Measurements from ENCODE around the gene PARP9. TPM values are rescaled to one million over a fixed set of nuclear protein-coding genes. Genes with fewer than 3 reads are reported as not detected.
"Not testable (repeated sequence)": the region's sequence is repeated elsewhere in the genome, so short reads cannot be mapped to it uniquely, and the experiment has no call there.

PARP9 gene
- total RNA-seq, 1 donor from 2014 or later, result 4.5 TPM

GRCh38 chr3:122515020-122515468, 49.1 kb downstream of the PARP9 start:
- TF ChIP-seq, protein P1, sequence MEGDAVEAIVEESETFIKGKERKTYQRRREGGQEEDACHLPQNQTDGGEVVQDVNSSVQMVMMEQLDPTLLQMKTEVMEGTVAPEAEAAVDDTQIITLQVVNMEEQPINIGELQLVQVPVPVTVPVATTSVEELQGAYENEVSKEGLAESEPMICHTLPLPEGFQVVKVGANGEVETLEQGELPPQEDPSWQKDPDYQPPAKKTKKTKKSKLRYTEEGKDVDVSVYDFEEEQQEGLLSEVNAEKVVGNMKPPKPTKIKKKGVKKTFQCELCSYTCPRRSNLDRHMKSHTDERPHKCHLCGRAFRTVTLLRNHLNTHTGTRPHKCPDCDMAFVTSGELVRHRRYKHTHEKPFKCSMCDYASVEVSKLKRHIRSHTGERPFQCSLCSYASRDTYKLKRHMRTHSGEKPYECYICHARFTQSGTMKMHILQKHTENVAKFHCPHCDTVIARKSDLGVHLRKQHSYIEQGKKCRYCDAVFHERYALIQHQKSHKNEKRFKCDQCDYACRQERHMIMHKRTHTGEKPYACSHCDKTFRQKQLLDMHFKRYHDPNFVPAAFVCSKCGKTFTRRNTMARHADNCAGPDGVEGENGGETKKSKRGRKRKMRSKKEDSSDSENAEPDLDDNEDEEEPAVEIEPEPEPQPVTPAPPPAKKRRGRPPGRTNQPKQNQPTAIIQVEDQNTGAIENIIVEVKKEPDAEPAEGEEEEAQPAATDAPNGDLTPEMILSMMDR (IDR thresholded peaks at IDR 0.05; ENCODE audit: insufficient read depth, low read length, severe bottlenecking), result no peak
- no peak for DNase-seq (ENCODE audit: low read depth)
- Histone ChIP-seq H3K36me3 (ENCODE audit: control insufficient read depth, insufficient read depth, low read length) (no peaks in the 10 kb centered on the region), H3K27me3 (ENCODE audit: control insufficient read depth, insufficient read depth, low read length) (no peaks in the 10 kb centered on the region), H3K4me3 (ENCODE audit: low read depth, low read length) (peak overlapping the region; percentile 91)
- no peak for FAIRE-seq

DNA sequence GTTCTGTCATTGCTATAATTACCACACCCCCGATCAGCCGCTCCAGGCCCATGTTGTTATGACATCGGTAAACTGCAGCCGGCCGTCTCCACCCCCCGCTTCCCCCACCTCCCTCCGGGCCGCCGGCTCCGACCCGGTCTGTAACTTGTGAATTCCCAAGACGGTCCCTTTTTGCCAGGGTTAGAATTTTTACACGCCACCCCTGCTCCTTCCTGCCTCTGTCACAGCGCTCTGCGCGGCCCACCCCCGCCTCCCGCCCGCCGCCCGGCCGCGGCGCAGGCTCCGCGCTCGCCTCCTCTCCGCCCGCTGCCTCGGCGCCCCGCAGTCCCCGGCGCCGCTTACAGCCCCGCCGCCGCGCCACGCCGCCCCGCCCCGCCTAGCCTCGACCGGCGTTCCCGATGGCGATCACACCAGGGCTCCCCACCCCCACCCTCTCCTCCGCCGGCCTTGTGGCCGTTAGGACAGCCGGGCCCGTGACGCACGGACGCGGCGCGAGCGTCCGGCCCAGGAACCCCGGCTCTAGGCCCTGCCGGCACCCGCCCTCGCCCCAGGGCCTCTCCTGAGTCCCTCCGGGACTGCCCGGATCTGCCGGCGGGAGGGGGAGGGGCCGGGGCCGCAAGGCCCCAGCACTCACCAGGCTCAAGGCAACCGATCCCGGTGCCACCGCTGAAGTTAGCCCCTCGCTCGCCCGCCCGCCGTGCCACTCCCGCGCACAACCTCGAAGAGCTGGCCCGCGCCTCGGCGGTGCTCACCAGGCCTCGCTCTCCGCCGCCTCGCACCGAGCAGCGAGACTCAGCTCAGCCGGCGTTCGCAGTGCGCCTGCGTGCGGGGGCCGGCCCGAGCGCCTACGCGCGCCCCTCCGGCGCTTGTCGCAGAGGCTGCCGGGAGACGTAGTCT, 49.7 kb downstream of the PARP9 start, which contains the start of gene KPNA1:
KPNA1 (minus strand) TSS at position 817 of the 897 bp plus-strand sequence. CDS start 18,374 bp downstream, outside the sequence.
- Histone ChIP-seq H3K27me3 (ENCODE audit: control insufficient read depth, insufficient read depth, low read length) (no peaks in the 10 kb centered on the region), H3K36me3 (ENCODE audit: control insufficient read depth, insufficient read depth, low read length) (no peaks in the 10 kb centered on the region), H3K4me3 (ENCODE audit: low read depth, low read length) (peak within 1 kb of the TSS; percentile 91)
- DNase-seq (ENCODE audit: low read depth) (peak; percentile 77), FAIRE-seq (no peak)
- TF ChIP-seq, protein P1 (IDR thresholded peaks at IDR 0.05; ENCODE audit: insufficient read depth, low read length, severe bottlenecking), result no peak

- H3K36me3 ChIP-seq (ENCODE audit: control insufficient read depth, insufficient read depth, low read length), result no peaks in the 10 kb centered on the region
- peak overlapping the region; percentile 91 for H3K4me3 ChIP-seq (ENCODE audit: low read depth, low read length)
- no peak for FAIRE-seq
- no peaks in the 10 kb centered on the region for H3K27me3 ChIP-seq (ENCODE audit: control insufficient read depth, insufficient read depth, low read length)
- peak; percentile 74 for DNase-seq (ENCODE audit: low read depth)
- TF ChIP-seq, protein P1 (IDR thresholded peaks at IDR 0.05; ENCODE audit: insufficient read depth, low read length, severe bottlenecking), result no peak
These were observed 50.5 kb downstream of the PARP9 start for GRCh38 chr3:122513386-122514122.

- no peaks in the 10 kb centered on the region for H3K36me3 ChIP-seq (ENCODE audit: control insufficient read depth, insufficient read depth, low read length)
- H3K27me3 ChIP-seq (ENCODE audit: control insufficient read depth, insufficient read depth, low read length), result no peaks in the 10 kb centered on the region
- H3K4me3 ChIP-seq (ENCODE audit: low read depth, low read length), result no peak overlapping the region
- TF ChIP-seq, protein P1 (IDR thresholded peaks at IDR 0.05; ENCODE audit: insufficient read depth, low read length, severe bottlenecking), result no peak
- FAIRE-seq, result no peak
- DNase-seq (ENCODE audit: low read depth), result no peak
These were observed 51.8 kb downstream of the PARP9 start for GRCh38 chr3:122512284-122512683.

- TF ChIP-seq, protein P1 (IDR thresholded peaks at IDR 0.05; ENCODE audit: insufficient read depth, low read length, severe bottlenecking), result no peak
- Histone ChIP-seq H3K27me3 (ENCODE audit: control insufficient read depth, insufficient read depth, low read length) (no peaks in the 10 kb centered on the region), H3K4me3 (ENCODE audit: low read depth, low read length) (no peak overlapping the region), H3K36me3 (ENCODE audit: control insufficient read depth, insufficient read depth, low read length) (no peaks in the 10 kb centered on the region)
- FAIRE-seq (no peak), DNase-seq (ENCODE audit: low read depth) (peak; percentile 15)
These were observed 53.1 kb downstream of the PARP9 start for GRCh38 chr3:122510878-122511535.

DNA sequence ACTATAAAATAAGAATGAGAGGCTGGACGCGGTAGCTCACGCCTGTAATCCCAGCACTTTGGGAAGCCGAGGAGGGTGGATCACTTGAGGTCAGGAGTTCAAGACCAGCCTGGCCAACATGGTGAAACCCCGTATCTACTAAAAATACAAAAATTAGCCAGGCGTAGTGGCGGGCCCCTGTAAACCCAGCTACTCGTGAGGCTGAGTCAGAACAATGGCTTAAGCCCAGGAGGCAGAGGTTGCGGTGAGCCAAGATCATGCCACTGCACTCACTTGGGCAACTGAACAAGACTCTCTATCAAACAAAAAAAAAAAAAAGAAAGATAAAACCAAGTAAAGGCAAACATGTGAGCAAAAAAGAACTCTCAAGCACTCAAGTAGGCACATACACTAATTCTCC, 55.2 kb downstream of the PARP9 start:
- not testable (repeated sequence) for H3K4me3 ChIP-seq (ENCODE audit: low read depth, low read length); DNase-seq (ENCODE audit: low read depth); H3K27me3 ChIP-seq (ENCODE audit: control insufficient read depth, insufficient read depth, low read length); FAIRE-seq; H3K36me3 ChIP-seq (ENCODE audit: control insufficient read depth, insufficient read depth, low read length)
